ENCODE measurements around the gene EXD2. TPM values are rescaled to one million over a fixed set of nuclear protein-coding genes. Genes with fewer than 3 reads are reported as not detected.

EXD2 gene
- total and polyA plus RNA-seq, 2 experiments from 2014 or later, result 10.3 to 23.3 TPM

DNA sequence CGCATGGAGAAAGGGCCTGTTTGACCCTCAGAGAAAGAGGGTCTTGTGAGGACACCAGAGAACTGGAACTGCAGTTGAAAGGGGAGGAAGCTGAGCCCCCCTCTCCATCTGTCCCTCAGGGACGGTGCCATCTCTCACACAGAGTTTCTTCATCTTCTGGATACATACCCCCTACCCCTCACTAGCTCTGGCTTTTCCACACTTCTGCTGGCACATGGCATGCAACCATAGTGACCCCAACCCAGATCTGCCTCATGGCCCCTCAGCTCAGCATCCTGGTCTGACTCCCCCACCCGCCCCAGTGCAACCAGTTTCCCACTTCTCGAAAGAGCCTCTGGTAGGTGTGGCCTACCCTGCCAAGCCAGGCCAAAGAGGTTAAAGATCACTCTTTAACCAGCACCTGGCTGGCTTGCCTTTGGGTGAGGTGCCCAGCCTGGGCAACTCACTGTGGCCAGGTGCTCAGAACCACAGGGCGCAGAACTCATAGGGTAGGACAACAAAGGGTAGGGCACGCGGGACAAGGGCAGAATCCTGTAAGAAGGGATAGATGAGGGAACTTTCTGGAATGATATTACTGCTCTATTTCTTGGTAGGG is 94.5 kb downstream of the EXD2 start:
- Mint-ChIP-seq H3K27me3 (ENCODE audit: insufficient read depth, low read depth, poor library complexity) (peaks cover 5% of the 10 kb centered on the region), H3K27ac (no peak overlapping the region), H3K4me3 (no peak overlapping the region), H3K9me3 (no peaks in the 10 kb centered on the region), H3K36me3 (ENCODE audit: low read depth) (no peaks in the 10 kb centered on the region), H3K4me1 (peaks cover 12% of the 10 kb centered on the region)
- H3K4me3 ChIP-seq, result no peak overlapping the region
- ATAC-seq, result no peak
- no peaks in the 10 kb centered on the region for H3K4me1 ChIP-seq (ENCODE audit: insufficient read depth)
- no peaks in the 10 kb centered on the region for H3K9me2 ChIP-seq (ENCODE audit: insufficient read depth)
- H3K27ac ChIP-seq (ENCODE audit: low read depth), result no peak overlapping the region
- no peaks in the 10 kb centered on the region for H3K36me3 ChIP-seq (ENCODE audit: insufficient read depth)
- no peaks in the 10 kb centered on the region for H3K79me2 ChIP-seq (replicated peaks; ENCODE audit: insufficient read depth)
- no peaks in the 10 kb centered on the region for H3F3A ChIP-seq (replicated peaks; ENCODE audit: low read depth)
- H3K27me3 ChIP-seq (ENCODE audit: insufficient read depth), result no peaks in the 10 kb centered on the region
- DNase-seq (ENCODE audit: low spot score), result no peak
- H2AFZ ChIP-seq, result no peak overlapping the region
- no peaks in the 10 kb centered on the region for H4K20me1 ChIP-seq (replicated peaks; ENCODE audit: insufficient read depth)
- no peak overlapping the region for H3K4me2 ChIP-seq
- TF ChIP-seq ETS1 (IDR thresholded peaks at IDR 0.05) (no peak), ZNF114 (CRISPR knock-in tag; IDR thresholded peaks at IDR 0.05) (no peak), EZH2phosphoT487 (IDR thresholded peaks at IDR 0.05; ENCODE audit: unreplicated experiment) (no peak), CREB1 (CRISPR knock-in tag; IDR thresholded peaks at IDR 0.05; ENCODE audit: low read depth) (no peak), NANOG (IDR thresholded peaks at IDR 0.05; ENCODE audit: borderline replicate concordance) (no peak), ZNF462 (CRISPR knock-in tag; IDR thresholded peaks at IDR 0.05) (no peak), JUNB (IDR thresholded peaks at IDR 0.05; ENCODE audit: unreplicated experiment) (no peak), EZH2 (IDR thresholded peaks at IDR 0.05; ENCODE audit: low read depth, unreplicated experiment) (no peak), STAT1 (IDR thresholded peaks at IDR 0.05; ENCODE audit: unreplicated experiment) (no peak), CTCF (conservative IDR thresholded peaks at IDR 0.05; ENCODE audit: low read depth in 2 of 2) (no peak), ZNF331 (CRISPR knock-in tag; IDR thresholded peaks at IDR 0.05; ENCODE audit: low read depth) (no peak), REST (IDR thresholded peaks at IDR 0.05; ENCODE audit: unreplicated experiment) (no peak), POLR2AphosphoS5 (IDR thresholded peaks at IDR 0.05; ENCODE audit: low read depth) (no peak)

All from GM23338 (cell line).